ENCODE measurements around the gene PRKCG. TPM values are rescaled to one million over a fixed set of nuclear protein-coding genes. Genes with fewer than 3 reads are reported as not detected.

PRKCG gene
- total RNA-seq, 4 donors from 2014 or later, result not detected

DNA sequence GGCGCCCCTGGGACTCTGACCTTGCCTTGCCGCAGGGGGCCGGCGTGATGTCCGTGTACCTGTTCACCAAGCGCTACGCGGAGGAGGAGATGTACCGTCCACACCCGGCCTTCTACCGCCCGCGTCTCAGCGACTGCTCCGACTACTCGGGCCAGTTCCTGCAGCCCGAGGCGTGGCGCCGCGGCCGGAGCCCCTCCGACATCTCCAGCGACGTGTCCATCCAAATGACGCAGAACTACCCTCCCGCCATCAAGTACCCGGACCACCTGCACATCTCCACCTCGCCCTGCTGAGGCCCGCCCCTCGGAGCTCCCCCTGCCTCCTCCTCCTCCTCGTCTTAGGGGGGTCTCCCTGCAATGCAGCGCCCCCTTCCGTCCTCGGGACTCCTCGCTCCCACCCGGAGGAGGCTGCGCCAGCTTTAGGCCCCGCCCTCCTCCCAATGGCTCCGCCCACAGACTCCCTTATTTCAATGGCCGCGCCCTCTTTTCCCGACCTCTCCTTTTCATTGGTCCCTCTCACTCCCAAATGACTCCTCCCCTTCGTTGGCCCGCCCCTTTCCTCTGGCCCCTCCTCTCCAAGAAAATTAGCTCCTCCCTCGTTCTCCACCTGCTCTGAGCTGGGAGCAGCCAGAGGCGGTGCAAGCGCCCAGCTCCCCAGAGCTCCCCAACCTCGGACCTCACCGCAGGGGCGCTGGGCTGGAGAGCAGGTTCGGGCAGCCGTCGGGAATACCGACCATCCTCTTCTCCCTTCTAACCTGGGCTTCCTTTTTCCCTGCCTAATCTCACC is 60.2 kb downstream of the PRKCG start:
- Histone ChIP-seq H3K27ac (no peak overlapping the region), H3K27me3 (peaks cover 23 to 51% (median 35%) of the 10 kb centered on the region in 3 donors), H3K4me3 (no peak overlapping the region), H3K9me3 (no peaks in the 10 kb centered on the region), H3K4me1 (no peaks in the 10 kb centered on the region), H3K36me3 (no peaks in the 10 kb centered on the region)
- no peak for DNase-seq
- ATAC-seq, result no peak
- in situ Hi-C loops (cut with MboI; ENCODE audit: low sequenced_read_pairs in 4 of 4), result no loop called here
- intact Hi-C loops (cut with DNase I; ENCODE audit: low total_unique reads), result no loop called here
- TF ChIP-seq, protein P1, sequence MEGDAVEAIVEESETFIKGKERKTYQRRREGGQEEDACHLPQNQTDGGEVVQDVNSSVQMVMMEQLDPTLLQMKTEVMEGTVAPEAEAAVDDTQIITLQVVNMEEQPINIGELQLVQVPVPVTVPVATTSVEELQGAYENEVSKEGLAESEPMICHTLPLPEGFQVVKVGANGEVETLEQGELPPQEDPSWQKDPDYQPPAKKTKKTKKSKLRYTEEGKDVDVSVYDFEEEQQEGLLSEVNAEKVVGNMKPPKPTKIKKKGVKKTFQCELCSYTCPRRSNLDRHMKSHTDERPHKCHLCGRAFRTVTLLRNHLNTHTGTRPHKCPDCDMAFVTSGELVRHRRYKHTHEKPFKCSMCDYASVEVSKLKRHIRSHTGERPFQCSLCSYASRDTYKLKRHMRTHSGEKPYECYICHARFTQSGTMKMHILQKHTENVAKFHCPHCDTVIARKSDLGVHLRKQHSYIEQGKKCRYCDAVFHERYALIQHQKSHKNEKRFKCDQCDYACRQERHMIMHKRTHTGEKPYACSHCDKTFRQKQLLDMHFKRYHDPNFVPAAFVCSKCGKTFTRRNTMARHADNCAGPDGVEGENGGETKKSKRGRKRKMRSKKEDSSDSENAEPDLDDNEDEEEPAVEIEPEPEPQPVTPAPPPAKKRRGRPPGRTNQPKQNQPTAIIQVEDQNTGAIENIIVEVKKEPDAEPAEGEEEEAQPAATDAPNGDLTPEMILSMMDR (IDR thresholded peaks at IDR 0.05 in 4 of 5, conservative IDR thresholded peaks at IDR 0.05 in 1 of 5), result no peak

DNA sequence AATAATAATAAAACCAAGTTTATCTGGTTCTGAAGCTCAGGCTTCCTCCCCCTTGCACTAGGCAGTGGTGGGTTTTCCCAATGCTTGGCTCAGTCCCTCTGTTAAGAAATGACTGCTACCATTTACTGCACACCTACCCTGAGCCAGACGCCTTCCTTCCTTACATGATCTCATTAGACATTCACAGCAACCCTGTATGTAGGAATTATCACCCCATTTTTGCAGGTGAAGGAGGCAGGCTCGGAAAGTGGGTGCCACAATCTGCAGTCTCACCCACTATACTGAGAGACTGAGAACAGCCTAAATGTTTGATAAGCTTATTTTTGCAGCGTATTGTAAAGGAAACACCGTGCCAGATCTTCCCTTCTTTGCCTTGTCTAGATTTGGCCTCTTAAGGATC is 62.4 kb downstream of the PRKCG start:
- intact Hi-C loops (cut with DNase I; ENCODE audit: low total_unique reads), result no loop called here
- H3K27me3 ChIP-seq, result peaks cover 29 to 57% (median 39%) of the 10 kb centered on the region in 3 donors
- no peak overlapping the region for H3K4me3 ChIP-seq
- no peaks in the 10 kb centered on the region for H3K4me1 ChIP-seq
- no peaks in the 10 kb centered on the region for H3K9me3 ChIP-seq
- ATAC-seq, result no peak
- no peaks in the 10 kb centered on the region for H3K36me3 ChIP-seq
- no peak for TF ChIP-seq POLR2A (IDR thresholded peaks at IDR 0.05)
- TF ChIP-seq, protein P1 (IDR thresholded peaks at IDR 0.05 in 4 of 5, conservative IDR thresholded peaks at IDR 0.05 in 1 of 5), result no peak
- no peak for DNase-seq
- H3K27ac ChIP-seq, result no peak overlapping the region
- in situ Hi-C loops (cut with MboI; ENCODE audit: low sequenced_read_pairs in 4 of 4), result no loop called here

DNA sequence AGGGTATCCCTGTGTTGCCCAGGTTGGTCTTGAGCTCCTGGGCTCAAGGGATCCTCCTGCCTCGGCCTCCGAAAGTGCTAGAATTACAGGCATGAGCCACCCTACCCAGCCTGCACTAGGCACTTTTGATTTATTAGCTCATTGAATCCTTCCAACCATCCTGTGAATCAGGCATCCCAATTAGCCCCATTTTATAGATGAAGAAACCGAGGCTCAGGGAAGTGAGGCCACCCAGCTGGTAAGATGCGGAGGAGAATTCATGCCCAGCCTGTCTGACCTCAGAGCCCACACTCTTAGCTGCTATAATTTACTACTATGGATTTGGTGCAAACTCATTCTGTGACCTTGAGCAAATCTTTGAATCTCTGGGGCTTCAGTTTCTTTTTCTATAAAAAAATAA is 62.9 kb downstream of the PRKCG start:
- intact Hi-C loops (cut with DNase I; ENCODE audit: low total_unique reads), result no loop called here
- no peak for ATAC-seq
- no peak overlapping the region for H3K4me3 ChIP-seq
- TF ChIP-seq POLR2A (IDR thresholded peaks at IDR 0.05), result no peak
- TF ChIP-seq, protein P1 (IDR thresholded peaks at IDR 0.05 in 4 of 5, conservative IDR thresholded peaks at IDR 0.05 in 1 of 5), result no peak
- no peaks in the 10 kb centered on the region for H3K9me3 ChIP-seq
- no peaks in the 10 kb centered on the region for H3K4me1 ChIP-seq
- in situ Hi-C loops (cut with MboI; ENCODE audit: low sequenced_read_pairs in 4 of 4), result no loop called here
- no peak for DNase-seq
- H3K36me3 ChIP-seq, result no peaks in the 10 kb centered on the region
- H3K27ac ChIP-seq, result no peak overlapping the region
- H3K27me3 ChIP-seq, result peaks cover 29 to 52% (median 39%) of the 10 kb centered on the region in 3 donors

DNA sequence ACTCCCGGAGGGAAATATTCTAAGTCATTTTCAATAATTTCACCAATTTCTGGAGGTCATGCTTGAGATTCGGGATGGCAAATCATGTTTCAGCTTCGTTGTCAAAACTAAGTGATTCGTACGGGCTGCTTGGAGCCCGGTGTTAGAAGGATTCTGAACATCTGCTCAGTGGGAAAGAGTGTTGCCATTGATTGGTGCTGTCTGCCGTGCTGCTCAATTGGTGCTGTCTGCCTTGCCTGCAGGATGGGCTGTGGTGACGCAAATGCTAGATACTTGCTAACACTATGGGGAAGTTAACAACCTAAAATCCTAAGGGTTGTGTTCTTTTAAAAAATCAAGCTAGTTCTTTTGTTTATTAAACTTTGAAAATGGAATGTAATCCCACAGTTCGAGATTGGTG is 63.4 kb downstream of the PRKCG start:
- in situ Hi-C loops (cut with MboI; ENCODE audit: low sequenced_read_pairs in 4 of 4) (no loop called here), intact Hi-C loops (cut with DNase I; ENCODE audit: low total_unique reads) (no loop called here)
- Histone ChIP-seq H3K27ac (no peak overlapping the region), H3K4me1 (no peaks in the 10 kb centered on the region), H3K4me3 (no peak overlapping the region), H3K27me3 (peaks cover 29 to 47% (median 39%) of the 10 kb centered on the region in 3 donors), H3K9me3 (no peaks in the 10 kb centered on the region), H3K36me3 (no peaks in the 10 kb centered on the region)
- no peak for ATAC-seq
- TF ChIP-seq, protein P1 (IDR thresholded peaks at IDR 0.05 in 4 of 5, conservative IDR thresholded peaks at IDR 0.05 in 1 of 5), result no peak
- TF ChIP-seq POLR2A (IDR thresholded peaks at IDR 0.05), result no peak
- no peak for DNase-seq
